ENCODE data around the gene SLC7A10.
"Not testable (repeated sequence)": the region's sequence is repeated elsewhere in the genome, so short reads cannot be mapped to it uniquely, and the experiment has no call there.

Gene SLC7A10

GRCh38 chr19:33198169-33198568 is 27.5 kb downstream of the SLC7A10 start:
- DNase-seq: no peak

- no peak for DNase-seq
Measured at GRCh38 chr19:33197591-33198000, 28.1 kb downstream of the SLC7A10 start.

- DNase-seq: no peak
Measured at GRCh38 chr19:33196446-33197193, 29.0 kb downstream of the SLC7A10 start.

- no peak for DNase-seq
Measured at GRCh38 chr19:33195645-33196347, 29.9 kb downstream of the SLC7A10 start.

GRCh38 chr19:33194886-33195644 is 30.6 kb downstream of the SLC7A10 start:
- no peak for DNase-seq

- no peak for DNase-seq
Measured at GRCh38 chr19:33194532-33194885, 31.1 kb downstream of the SLC7A10 start.

GRCh38 chr19:33193865-33194362 is 31.7 kb downstream of the SLC7A10 start, which contains the start of gene LRP3:
Gene LRP3, plus strand, starts transcription at chr19:33194330. Its CDS starts 456 bp downstream, at chr19:33194786.
- DNase-seq: no peak

GRCh38 chr19:33193269-33193864 is 32.3 kb downstream of the SLC7A10 start:
- no peak for DNase-seq

GRCh38 chr19:33192010-33192409 is 33.6 kb downstream of the SLC7A10 start:
- no peak for DNase-seq

- DNase-seq: no peak
Measured at GRCh38 chr19:33191501-33191900, 34.1 kb downstream of the SLC7A10 start.

GRCh38 chr19:33191092-33191491 is 34.6 kb downstream of the SLC7A10 start:
- DNase-seq: not testable (repeated sequence)

GRCh38 chr19:33189453-33189852 is 36.2 kb downstream of the SLC7A10 start:
- no peak for DNase-seq

GRCh38 chr19:33187183-33187540 is 38.5 kb downstream of the SLC7A10 start:
- DNase-seq: no peak

- DNase-seq: no peak
Measured at GRCh38 chr19:33186431-33187182, 39.0 kb downstream of the SLC7A10 start.

GRCh38 chr19:33177417-33177979 is 48.2 kb downstream of the SLC7A10 start:
- DNase-seq: no peak

- peak; percentile 95 for DNase-seq
Measured at GRCh38 chr19:33176670-33177416, 48.8 kb downstream of the SLC7A10 start.

- DNase-seq: peak; percentile 7
Measured at GRCh38 chr19:33175886-33176669, 49.6 kb downstream of the SLC7A10 start.

- DNase-seq: no peak
Measured at GRCh38 chr19:33175156-33175782, 50.4 kb downstream of the SLC7A10 start.

GRCh38 chr19:33174186-33174585 is 51.5 kb downstream of the SLC7A10 start:
- DNase-seq: no peak

GRCh38 chr19:33171916-33172359 is 53.7 kb downstream of the SLC7A10 start:
- DNase-seq: no peak

Measured in activated T-cell treated with anti-CD3 and anti-CD28 coated beads for 4 hours (primary cell).